CD4-positive, alpha-beta T cell treated with Interferon gamma for 1 hour (primary cell): ENCODE measurements around the gene PPP1R36.
A peak's percentile ranks its signal among the peaks of the same experiment; 100 is the strongest.
"Not testable (repeated sequence)": the region's sequence is repeated elsewhere in the genome, so short reads cannot be mapped to it uniquely, and the experiment has no call there.

ENCODE experiments used
- DNase-seq: peaks from one replicate; pipeline ENCODE4 v3.0.0-alpha.2; 2020

The PPP1R36 gene, protein sequence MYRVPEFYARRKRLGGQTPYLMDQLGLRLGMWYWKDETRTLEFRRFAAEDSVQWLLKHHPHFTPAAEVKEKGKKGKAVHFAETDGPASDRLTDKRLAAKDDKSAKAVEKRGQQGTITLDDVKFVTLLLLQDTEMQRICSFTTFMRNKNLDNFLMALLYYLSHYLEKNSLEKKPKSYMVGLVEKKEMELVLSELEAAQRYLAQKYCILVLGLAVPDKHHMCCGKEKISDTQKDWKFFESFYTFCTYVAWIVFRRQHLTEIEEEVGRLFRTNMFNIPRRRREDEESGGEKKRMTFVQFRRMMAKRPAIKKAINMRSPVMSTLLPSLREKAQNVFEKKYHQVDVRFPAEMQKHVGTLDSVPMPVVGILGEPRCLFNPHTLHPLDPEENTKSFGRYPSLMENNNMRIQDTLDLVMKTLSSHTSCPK

GRCh38 chr14:64549791-64550620 lies at the start of gene PPP1R36:
Gene PPP1R36 (plus strand): TSS chr14:64549961. CDS start chr14:64549998, 37 bp downstream.
- DNase-seq = no peak

- DNase-seq = no peak
Measured at GRCh38 chr14:64500088-64500487, 49.7 kb upstream of the PPP1R36 start.

DNA sequence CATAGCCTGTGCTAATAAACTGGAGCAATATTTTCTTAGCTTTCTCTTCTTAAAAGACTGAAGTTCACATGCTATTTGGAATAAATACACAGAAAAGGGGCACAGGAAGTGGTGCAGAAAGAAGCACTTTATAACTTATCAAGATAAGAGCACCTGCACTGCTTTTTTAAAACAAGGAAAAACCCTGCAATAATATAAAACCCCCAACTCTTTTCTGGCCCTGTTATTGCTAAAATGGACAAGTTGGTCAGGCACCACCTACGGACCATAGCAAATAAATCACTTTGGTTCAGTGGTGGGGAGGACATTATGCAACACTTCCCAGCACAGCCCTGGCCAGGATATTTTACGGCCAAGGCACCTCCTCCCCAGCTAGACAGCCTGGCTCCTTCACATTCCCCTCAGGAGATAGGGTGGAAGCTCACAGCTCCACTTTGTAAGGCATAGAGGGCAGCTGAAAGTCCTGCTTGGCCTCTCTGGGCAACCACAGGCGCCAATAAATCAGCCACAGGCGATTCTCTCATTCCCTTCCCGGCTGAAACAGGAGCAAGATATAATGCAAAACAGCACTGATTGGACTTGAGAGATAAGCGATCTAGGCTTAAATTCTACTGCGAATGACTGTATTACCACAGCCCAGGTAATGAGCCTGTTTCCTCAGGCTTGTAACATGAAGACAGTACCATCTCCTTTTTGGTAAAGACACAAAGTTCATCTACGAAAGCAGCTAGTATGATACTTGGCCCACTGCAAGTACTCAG lies 48.2 kb upstream of the PPP1R36 start:
- no peak for DNase-seq

- peak; percentile 13 for DNase-seq
Measured at GRCh38 chr14:64502456-64502855, 47.3 kb upstream of the PPP1R36 start.

DNA sequence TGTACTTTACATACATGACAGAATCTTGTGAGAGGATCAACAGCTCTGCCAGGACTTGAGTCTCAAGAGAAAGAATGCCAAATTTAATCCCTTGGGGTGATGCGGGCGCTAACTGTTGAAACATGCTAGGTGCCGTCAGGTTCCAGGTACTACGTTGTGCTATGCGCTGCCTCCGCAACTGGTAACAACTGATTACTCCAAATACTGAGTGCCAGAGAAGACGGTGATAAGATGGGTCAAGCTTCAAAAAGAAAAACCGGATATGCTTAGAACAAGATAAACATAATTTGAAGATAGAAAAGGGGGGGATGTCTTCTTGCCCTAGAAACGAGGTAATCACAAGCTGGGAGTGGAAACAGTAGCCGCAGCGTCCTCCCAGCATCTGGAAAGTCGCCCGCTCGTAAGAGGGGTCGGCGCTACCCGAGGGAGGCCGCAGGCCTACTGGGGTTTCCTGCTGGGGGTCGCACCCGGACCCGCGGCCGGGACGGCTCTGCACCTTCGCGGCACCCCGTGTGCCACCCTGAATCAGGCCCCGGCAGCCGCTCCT lies 46.8 kb upstream of the PPP1R36 start:
- DNase-seq = peak; percentile 10

- DNase-seq = peak; percentile 98
Measured at GRCh38 chr14:64503434-64504309, 46.1 kb upstream of the PPP1R36 start, which contains the start of gene ZBTB25. Gene ZBTB25 (minus strand): TSS chr14:64503838. CDS start chr14:64490533, 13,305 bp downstream.

DNA sequence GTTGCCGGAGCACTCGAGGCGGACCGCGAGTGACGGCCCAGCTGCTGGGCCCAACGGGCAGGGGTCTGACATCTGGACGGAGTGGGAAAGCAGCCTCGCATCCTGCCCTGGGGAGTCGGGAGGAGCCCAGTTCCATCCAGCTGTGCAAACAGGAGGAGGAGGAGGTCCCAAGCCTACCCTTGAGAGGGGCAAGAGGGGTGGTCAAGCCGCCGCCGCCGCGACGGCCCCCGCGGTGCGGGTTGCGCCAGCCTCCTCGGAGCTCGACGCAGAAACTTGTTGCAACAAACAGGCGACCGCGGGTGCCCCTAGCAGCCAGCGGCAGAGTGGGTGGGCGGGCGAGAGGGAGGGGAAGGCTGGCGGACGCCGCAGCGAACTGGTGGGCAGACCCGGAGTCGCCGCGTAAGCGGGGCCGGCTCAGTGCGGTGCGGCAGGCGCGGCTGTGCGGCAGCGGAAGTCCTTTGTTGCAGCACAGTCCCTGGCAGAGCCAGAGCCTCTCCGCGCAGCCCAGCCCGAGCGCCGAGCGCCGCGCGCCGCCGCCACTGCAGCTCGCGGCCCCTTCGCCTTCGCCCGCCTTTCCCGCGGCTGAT lies 45.4 kb upstream of the PPP1R36 start, which contains the start of gene ZBTB1:
TSS of gene ZBTB1 (plus strand) at position 461 of the 587 bp plus-strand sequence. CDS start 16,735 bp downstream, outside the sequence.
- DNase-seq = peak; percentile 89

GRCh38 chr14:64504897-64505794 lies 44.6 kb upstream of the PPP1R36 start:
- peak; percentile 86 for DNase-seq

DNA sequence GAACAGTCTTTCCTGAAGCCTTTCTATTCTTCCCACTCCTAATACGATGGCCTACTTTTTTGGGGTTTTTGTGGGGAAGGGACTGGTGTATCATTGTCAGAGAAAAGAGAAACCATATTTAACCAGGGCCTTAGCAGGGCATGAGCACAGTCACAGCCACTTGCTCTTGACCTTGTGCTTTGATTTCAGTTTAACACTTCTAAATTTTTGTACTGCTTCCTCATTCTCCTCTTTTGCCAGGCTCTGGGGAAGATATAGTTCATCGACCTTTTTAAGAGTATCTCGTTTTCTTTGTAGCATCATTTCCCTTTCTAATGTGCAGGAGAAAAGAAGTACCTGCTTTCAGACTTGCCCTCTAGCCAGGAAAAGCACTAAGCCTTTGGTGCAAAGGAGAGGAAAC lies 43.0 kb upstream of the PPP1R36 start:
- no peak for DNase-seq

- no peak for DNase-seq
Measured at GRCh38 chr14:64507376-64508156, 42.2 kb upstream of the PPP1R36 start.

DNA sequence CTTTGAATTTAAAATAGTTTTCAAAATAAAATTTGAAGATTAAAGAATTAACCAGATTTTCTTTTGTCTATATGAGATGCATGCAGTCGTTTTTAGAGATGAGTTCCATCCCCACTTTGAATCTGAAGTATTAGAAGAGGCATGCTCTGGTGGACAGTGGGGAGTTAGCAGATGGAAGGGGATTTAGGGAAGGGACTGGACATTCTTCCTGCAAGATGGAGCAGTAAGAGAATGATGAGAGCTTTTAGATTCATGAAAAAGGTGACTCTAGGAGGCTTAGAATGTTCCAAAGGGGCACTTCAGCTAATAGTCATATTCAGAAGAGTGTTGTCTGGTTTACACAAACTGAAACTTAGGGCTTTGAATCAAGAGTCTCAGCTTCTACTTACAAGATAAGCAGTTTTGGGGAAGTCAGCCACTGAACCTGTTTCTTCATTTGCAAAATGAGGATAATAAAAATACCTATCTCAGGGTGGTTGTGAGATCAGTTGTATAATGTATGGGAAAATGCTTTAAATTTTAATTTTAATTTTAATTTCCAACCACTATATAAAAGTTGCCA lies 41.5 kb upstream of the PPP1R36 start:
- DNase-seq = no peak

DNA sequence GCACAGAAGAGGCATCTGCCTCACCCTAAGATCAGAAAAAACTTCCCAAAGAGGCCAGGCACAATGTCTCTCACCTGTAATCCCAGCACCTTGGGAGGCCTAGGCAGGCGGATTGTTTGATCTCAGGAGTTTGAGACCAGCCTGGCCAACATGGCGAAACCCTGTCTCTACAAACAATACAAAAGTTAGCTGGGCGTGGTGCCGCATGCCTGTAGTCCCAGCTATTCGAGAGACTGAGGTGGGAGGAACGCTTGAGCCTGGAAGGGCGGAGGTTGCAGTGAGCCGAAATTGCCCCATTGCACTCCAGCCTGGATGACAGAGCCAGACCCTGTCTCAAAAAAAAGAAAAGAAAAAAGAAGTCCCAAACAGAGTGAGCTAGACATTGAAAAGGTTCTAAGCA lies 40.7 kb upstream of the PPP1R36 start:
- no peak for DNase-seq

DNA sequence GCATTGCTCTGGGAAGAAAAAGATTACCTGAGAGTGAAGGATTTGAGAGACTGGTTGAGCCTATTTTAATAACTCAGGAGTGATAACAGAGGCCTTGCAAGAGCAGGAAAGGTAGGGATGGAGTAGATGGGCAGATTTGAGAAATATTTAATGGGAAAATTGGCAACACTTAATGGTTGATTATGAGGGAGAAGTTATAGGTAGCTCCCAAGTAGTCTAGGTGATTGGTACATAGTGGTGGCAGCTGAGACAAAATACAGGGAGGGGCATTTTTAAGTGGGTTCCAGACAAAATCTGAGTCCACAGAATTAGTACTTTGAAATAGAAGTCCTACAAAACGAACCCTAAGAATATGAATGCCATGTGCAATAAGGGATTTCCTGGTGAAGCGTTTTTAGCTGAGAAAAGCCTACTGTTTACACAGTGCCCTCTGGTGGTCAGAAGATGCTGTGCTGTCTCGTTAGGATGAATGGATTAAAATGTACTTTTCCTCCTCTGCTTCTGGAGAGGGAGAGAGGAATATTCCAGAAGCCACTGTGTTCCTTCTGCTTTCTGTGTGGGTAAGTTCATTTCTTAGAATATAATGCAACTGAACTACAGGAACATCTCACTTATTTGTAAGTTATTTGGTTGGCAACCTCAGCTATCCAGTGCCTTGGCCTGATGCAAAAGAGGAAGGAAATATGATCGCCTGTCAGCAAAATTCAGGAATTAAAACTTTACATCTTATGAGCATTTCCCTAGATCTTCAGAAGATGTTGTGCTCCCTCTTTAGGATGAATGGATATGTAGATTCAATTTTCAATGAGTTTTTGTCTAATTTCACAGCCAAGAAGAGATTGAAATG lies 38.7 kb upstream of the PPP1R36 start:
- peak; percentile 52 for DNase-seq

DNA sequence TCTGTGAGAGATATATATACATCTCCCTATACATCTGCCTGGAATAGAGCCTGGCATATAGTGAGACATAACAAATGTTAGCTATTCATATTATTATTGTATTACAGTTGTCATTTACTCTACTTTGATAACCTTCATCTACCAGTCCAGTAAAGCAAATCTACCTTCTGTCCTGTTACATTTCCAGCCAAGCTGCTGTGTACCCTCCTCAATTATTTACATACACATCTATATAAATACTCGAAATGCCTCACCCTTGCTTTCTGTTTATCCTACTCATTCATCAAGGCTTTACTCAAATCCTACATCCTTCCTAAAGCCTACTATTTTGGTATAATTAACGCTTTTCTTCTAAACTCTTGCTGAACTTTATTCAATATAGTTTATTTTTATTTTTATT lies 36.5 kb upstream of the PPP1R36 start:
- no peak for DNase-seq

DNA sequence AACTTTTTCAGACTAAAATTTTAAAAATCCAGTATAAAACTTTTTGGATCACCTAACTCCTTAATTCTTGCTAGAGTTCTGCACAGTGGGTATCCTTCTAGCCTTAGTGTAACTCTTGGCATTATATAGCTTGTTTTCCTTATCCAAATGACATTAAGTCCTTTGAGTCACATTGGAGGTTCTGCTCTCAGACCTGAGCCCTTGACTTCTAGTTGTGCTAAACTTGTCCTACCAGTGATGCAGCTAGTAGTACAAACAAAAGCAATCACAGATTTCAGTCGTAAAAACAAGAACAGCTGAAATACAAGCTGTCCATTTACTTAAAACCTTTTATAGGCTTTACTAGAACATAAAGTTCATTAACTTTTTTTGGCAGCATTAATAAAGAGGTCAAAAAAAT lies 34.7 kb upstream of the PPP1R36 start:
- no peak for DNase-seq

- no peak for DNase-seq
Measured at GRCh38 chr14:64516969-64517368, 32.8 kb upstream of the PPP1R36 start.

- DNase-seq = not testable (repeated sequence)
Measured at GRCh38 chr14:64517667-64518066, 32.1 kb upstream of the PPP1R36 start.

- DNase-seq = no peak
Measured at GRCh38 chr14:64518229-64518628, 31.5 kb upstream of the PPP1R36 start.
